BJ (cell line): ENCODE measurements around the gene KCNJ6. TPM values are rescaled to one million over a fixed set of nuclear protein-coding genes. Genes with fewer than 3 reads are reported as not detected.

Experiments used
- CTCF ChIA-PET: fragments of 350-600 bp; formaldehyde crosslinking; extraction: SDS; loops from one replicate; lab custom pipeline; 2021; ENCODE audit warnings: antibody characterized with exemption, inconsistent platforms; lab: Yijun Ruan, JAX
- POLR2A ChIA-PET: fragments of 300-600 bp; sonication (Branson Sonifier 250); formaldehyde crosslinking; extraction: SDS; loops from one replicate; lab custom pipeline; 2021; ENCODE audit warnings: antibody characterized with exemption; lab: Charles Lee
- DNase-seq: peaks from one replicate; pipeline ENCODE4 v3.0.0-alpha.2; 2011; ENCODE audit warnings: low read depth
- H3K27me3 ChIP-seq: 2 replicates; pipeline ENCODE4 v1.6.0; 2011; ENCODE audit warnings: low read length; ENCODE audit not compliant: control insufficient read depth, insufficient read depth
- H3K36me3 ChIP-seq: 2 replicates; pipeline ENCODE4 v1.5.1; 2011; ENCODE audit warnings: low read length; ENCODE audit not compliant: control insufficient read depth, insufficient read depth
- H3K4me3 ChIP-seq: 2 replicates; pipeline ENCODE4 v1.5.1; 2011; ENCODE audit warnings: low read depth, mild to moderate bottlenecking, control low read depth, low read length
- polyA plus RNA-seq: library from polyadenylated mRNA; depleted of rRNA; stranded (reverse); fragments of >200 nt; gene quantifications from 2 replicates; pipeline ENCODE4 v1.2.3, GENCODE V29; 2011
- TF ChIP-seq, protein P1 (sequence below): IDR thresholded peaks from 2 replicates; pipeline ENCODE4 v1.5.1; 2011; ENCODE audit warnings: low read depth, mild to moderate bottlenecking, control low read depth, inconsistent platforms, low read length, moderate library complexity; ENCODE audit not compliant: insufficient read depth

Gene KCNJ6
- polyA plus RNA-seq, 1 experiment = 0.01 TPM

DNA sequence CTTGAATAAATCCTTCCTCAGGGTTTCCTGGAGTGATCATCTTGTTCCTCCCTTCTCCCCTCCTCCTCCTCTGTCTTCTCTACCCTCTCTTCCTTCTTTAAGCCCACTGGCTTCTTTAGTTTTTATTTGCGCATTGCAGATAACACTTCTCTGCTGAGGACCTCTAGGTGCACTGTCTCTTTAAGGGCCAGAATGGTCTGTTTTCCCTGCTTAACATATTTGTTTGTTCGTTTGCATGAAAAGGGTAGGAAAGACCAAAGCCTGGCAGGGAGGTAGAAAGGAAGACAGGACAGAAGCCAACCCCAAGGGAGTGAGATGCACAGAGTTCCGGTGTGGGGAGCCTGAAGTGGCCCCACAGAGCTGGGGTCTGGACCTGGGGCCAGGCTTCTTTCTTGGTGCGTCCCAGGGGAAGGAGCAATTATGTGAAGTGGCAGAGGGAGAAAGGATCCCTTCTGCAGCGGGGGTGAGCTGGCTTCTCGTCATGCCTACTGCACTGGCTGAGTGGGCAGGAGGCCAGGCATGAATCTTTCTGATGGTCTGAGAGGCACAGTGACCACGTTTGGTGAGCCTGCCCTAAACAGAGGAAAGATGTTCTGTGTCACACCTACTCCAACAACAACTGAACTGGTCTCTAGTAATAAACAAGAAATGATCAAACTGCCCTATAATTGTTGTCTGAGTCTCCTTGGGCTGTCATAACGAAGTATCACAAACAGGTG is 232.7 kb downstream of the KCNJ6 start:
- CTCF ChIA-PET = interaction anchor here (0.8 to 1.0 kb wide), 2 partner anchors 9 to 17 kb away, joined by 3 read pairs; no protein-coding TSS in a partner anchor
- DNase-seq = no peak
- TF ChIP-seq, protein P1, sequence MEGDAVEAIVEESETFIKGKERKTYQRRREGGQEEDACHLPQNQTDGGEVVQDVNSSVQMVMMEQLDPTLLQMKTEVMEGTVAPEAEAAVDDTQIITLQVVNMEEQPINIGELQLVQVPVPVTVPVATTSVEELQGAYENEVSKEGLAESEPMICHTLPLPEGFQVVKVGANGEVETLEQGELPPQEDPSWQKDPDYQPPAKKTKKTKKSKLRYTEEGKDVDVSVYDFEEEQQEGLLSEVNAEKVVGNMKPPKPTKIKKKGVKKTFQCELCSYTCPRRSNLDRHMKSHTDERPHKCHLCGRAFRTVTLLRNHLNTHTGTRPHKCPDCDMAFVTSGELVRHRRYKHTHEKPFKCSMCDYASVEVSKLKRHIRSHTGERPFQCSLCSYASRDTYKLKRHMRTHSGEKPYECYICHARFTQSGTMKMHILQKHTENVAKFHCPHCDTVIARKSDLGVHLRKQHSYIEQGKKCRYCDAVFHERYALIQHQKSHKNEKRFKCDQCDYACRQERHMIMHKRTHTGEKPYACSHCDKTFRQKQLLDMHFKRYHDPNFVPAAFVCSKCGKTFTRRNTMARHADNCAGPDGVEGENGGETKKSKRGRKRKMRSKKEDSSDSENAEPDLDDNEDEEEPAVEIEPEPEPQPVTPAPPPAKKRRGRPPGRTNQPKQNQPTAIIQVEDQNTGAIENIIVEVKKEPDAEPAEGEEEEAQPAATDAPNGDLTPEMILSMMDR = no peak
- POLR2A ChIA-PET = no interaction called here
- Histone ChIP-seq H3K4me3 (no peak overlapping the region), H3K27me3 (peaks cover 8% of the 10 kb centered on the region), H3K36me3 (no peaks in the 10 kb centered on the region)

DNA sequence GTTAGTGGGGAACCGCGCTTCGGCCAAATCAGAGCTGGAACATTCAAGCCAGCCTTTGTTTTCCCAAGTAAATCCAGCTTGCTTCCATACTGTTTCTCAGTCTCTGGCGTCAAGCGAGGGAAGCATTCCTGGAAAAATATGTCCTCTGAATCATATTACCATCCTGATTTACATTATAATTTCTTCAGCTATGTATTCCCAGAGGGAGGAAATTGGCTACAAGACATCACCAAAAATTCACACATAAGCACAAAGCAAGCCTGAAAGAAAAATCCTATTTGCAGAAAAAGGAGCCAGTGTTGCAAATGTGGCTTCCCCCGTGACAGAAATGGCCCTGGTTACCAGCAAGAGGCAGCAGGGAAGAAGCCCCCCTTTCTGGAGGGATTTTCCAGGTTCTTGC is 233.3 kb downstream of the KCNJ6 start:
- Histone ChIP-seq H3K4me3 (no peak overlapping the region), H3K36me3 (no peaks in the 10 kb centered on the region), H3K27me3 (peaks cover 8% of the 10 kb centered on the region)
- TF ChIP-seq, protein P1 = no peak
- POLR2A ChIA-PET = no interaction called here
- no peak for DNase-seq
- CTCF ChIA-PET = interaction anchor here (0.7 to 1.0 kb wide), 3 partner anchors 8 to 99 kb away, joined by 3 read pairs; no protein-coding TSS in a partner anchor

DNA sequence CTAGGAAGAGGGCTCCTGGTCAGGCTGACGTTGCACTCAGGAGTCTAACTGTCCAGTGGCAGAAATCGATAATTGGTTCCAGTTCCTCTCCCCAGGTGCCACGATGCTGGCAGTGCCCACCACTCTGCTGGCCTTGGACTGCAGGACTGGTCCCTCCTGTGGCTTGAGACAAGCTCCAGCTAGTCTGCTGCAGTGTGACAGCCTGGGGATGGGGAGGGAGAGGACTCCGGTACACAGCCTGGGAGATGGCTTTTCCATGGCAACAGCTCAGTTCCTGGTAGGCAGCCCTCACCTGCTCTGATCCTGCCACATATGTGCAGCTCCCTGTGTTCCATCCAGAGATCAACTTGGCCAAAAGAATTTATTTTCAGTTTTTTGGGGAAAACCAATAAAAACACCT is 239.3 kb downstream of the KCNJ6 start:
- H3K4me3 ChIP-seq = no peak overlapping the region
- no peak for DNase-seq
- H3K36me3 ChIP-seq = no peaks in the 10 kb centered on the region
- TF ChIP-seq, protein P1 = no peak
- POLR2A ChIA-PET = no interaction called here
- CTCF ChIA-PET = interaction anchor here (0.8 to 3.0 kb wide), 4 partner anchors 14 to 680 kb away, joined by 5 to 15 read pairs (median 7); no protein-coding TSS in a partner anchor
- H3K27me3 ChIP-seq = peaks cover 14% of the 10 kb centered on the region

DNA sequence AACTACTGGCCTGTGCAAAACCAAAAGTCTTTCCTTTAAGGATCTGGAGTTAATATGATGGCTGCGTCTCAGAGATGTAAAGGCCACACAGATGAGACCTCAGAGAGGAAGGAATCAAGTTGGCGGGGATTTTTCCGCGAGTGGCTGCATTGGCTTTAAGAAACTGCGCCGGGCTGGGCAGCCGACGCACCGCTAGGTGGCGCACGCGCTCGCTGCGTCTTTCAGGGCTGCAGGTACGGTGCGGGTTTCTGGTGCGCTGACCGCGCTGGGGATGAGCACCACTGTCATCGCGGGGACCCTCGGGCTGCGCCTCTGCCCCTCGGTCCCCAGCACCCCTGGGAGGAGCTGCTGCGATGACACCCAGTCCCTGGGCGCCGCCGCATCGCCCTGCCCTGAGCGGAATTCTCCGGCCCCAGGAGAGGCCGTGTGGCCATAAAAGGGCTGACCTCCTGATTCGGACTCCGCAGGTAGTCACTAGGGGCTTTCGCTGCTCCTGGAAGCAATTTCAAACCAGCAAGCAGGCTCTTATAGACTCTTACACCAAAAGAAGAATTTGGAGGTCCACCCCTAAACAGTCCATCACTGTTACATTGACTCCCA is 241.0 kb downstream of the KCNJ6 start:
- ChIA-PET CTCF (interaction anchor here (0.6 to 3.0 kb wide), 38 partner anchors 8 to 1811 kb away, joined by 3 to 16 read pairs (median 3); no protein-coding TSS in a partner anchor), POLR2A (no interaction called here)
- no peak overlapping the region for H3K4me3 ChIP-seq

More for the DNA sequence above, 241.0 kb downstream of the KCNJ6 start:
- Histone ChIP-seq H3K36me3 (no peaks in the 10 kb centered on the region), H3K27me3 (peaks cover 11% of the 10 kb centered on the region)
- no peak for DNase-seq
- TF ChIP-seq, protein P1 = peak; percentile 94
